ENCODE measurements around the gene CCDC110. TPM values are rescaled to one million over a fixed set of nuclear protein-coding genes. Genes with fewer than 3 reads are reported as not detected.
A peak's percentile ranks its signal among the peaks of the same experiment; 100 is the strongest.

Gene CCDC110
- total and polyA plus RNA-seq, 2 of the 4 experiments (the other 2 are of a cell fraction): 0.46 to 0.90 TPM

DNA sequence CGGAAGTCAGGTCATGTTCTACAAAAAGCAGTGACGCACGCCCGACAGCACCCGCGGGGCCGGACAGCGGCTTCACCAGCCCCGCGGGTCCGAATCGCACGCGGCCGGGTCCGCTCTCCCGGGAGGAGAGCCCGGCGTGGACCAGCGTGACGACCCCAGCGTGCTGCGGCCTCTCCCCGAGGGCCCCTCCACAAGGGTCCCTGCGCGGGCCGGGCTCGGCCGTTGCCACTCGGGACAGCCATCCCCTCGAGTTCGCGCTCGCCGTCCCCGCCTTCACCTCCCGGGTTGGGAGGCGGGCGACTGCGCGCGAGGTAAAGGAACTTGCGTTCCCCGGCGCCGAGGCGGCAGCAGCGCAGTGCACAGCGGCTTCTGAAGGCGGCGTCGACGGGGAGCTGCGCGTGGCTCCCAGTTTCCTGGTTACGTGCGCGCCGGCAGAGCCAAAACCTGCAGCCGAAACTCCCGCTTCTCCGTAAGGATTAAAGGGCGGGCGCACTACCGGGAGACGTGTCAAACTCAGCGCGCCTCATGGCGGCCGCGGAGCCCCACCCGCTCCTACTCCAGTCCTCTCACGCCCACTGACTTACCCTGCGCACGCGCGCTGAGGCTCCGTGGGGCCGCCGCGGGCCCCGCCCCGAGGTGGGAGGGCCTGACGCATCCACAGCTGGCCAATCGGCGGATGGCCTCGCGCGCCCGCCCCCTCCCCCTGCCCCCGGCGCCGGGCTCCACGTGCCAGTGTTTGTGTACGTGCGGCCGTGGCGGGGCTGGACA lies 75.4 kb downstream of the CCDC110 start (continued):
- TF ChIP-seq MAZ (IDR thresholded peaks at IDR 0.05; ENCODE audit: borderline replicate concordance, low read depth, low read length) (peak; percentile 98; the same call in 1 of the 2 replicates), BHLHE40 (IDR thresholded peaks at IDR 0.05; ENCODE audit: low read depth, low read length) (peak; percentile 85), FOS (IDR thresholded peaks at IDR 0.05; ENCODE audit: low read depth, low read length) (no peak)
